CD4-positive, alpha-beta T cell treated with Interferon gamma for 1 hour (primary cell): ENCODE data around the gene ERG28.
"Not testable (repeated sequence)": the region's sequence is repeated elsewhere in the genome, so short reads cannot be mapped to it uniquely, and the experiment has no call there.

Experiments used
- DNase-seq: peaks from one replicate; pipeline ENCODE4 v3.0.0-alpha.2; 2020

ERG28 gene

GRCh38 chr14:75615200-75615599 is 45.5 kb downstream of the ERG28 start:
- DNase-seq, result peak; percentile 66

- peak; percentile 42 for DNase-seq
Measured at GRCh38 chr14:75614179-75614578, 46.5 kb downstream of the ERG28 start.

GRCh38 chr14:75612157-75612556 is 48.5 kb downstream of the ERG28 start:
- DNase-seq, result no peak

- DNase-seq, result no peak
Measured at GRCh38 chr14:75610834-75611233, 49.8 kb downstream of the ERG28 start.

GRCh38 chr14:75609606-75610475 is 50.8 kb downstream of the ERG28 start:
- peak; percentile 37 for DNase-seq

DNA sequence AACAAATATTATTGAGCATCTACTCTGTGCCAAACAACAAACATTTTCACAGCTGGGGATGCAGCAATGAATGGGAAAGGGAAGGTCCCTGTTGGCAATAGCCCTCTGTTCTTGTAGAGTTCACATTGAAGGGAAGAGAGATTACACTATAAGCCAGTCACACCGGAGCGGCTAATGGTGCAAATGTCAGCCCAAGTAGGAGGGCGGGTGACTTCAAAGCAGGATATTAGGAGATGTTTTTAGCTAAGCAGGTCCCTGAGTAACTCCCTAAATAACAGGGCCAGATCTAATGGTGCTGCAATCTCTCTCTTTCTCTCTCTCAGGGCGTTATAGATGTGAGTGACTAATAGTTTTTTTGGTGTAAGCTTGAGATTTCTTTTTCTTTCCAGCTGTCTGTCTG is 51.6 kb downstream of the ERG28 start:
- no peak for DNase-seq

GRCh38 chr14:75607842-75608640 is 52.6 kb downstream of the ERG28 start:
- DNase-seq, result no peak

- no peak for DNase-seq
Measured at GRCh38 chr14:75607044-75607443, 53.6 kb downstream of the ERG28 start.

GRCh38 chr14:75605916-75606315 is 54.8 kb downstream of the ERG28 start:
- DNase-seq, result no peak

DNA sequence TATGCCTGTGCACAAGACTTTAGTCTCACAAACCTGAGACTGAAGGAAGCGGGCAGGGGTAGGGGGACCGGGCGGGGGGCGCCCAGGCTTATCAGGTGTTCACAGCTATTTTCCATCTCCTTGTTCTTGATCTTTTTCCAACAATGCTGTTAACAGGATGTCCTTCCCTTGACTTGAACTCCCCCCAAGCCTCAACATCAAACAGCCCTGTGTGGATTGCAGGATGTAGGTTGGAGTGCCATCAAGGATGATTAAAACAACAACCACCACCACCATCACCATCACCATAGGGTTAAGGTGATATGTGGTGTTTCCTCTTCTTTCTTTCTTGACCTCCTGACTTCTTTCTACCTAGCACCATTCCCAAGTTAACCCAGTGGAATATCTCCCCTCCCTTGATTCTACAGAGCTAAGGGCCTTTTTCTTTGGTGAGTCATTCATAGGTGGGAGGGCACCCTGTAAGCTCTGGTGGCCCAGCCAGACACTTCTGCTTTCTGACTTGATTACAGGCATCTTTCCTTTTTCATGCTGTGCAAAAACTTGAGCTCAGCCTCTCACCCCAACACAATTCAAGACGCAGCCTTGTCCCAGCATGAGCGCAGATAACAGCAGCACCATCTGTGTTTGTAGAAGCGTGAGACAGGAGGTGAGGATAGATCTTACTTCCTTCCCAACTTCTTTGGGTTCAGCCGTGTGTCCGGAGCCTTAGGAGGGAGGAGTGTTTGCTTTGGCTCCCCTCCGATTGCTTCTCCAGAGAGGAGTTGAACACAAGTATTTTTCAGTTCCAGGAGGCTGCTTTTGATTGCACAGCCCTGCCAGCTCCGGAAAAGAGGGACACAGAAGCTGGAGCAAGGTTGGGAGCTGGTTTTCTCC is 55.5 kb downstream of the ERG28 start:
- peak; percentile 14 for DNase-seq

GRCh38 chr14:75602503-75602902 is 58.2 kb downstream of the ERG28 start:
- no peak for DNase-seq

GRCh38 chr14:75601061-75601460 is 59.6 kb downstream of the ERG28 start:
- not testable (repeated sequence) for DNase-seq

GRCh38 chr14:75600100-75600499 is 60.6 kb downstream of the ERG28 start:
- DNase-seq, result peak; percentile 44
